Astrocyte (in vitro differentiated cells and primary cell): ENCODE results near the gene MT1X. TPM values are rescaled to one million over a fixed set of nuclear protein-coding genes. Genes with fewer than 3 reads are reported as not detected.
A peak's percentile ranks its signal among the peaks of the same experiment; 100 is the strongest.
"Not testable (repeated sequence)": the region's sequence is repeated elsewhere in the genome, so short reads cannot be mapped to it uniquely, and the experiment has no call there.

Source experiments
- DNase-seq: peaks from one replicate; pipeline ENCODE4 v3.0.0-alpha.2; 2010; ENCODE audit warnings: low read depth
- FAIRE-seq: peaks from 2 replicates; lab custom pipeline; 2011; peaks lifted over from hg19 to GRCh38; lab: Jason Lieb, UNC
- H2AFZ ChIP-seq: 2 replicates; pipeline ENCODE4 v1.6.0; 2012; ENCODE audit warnings: low read depth, low read length, inconsistent platforms
- H3K27ac ChIP-seq: 2 replicates; pipeline ENCODE4 v1.5.1; 2011; ENCODE audit warnings: low read depth, low read length, inconsistent platforms
- H3K27me3 ChIP-seq: 2 replicates; pipeline ENCODE4 v1.6.0; 2011; ENCODE audit warnings: low read length, inconsistent platforms; ENCODE audit not compliant: insufficient read depth
- H3K36me3 ChIP-seq: 2 replicates; pipeline ENCODE4 v1.5.1; 2011; ENCODE audit warnings: low read length, inconsistent platforms; ENCODE audit not compliant: insufficient read depth
- H3K4me1 ChIP-seq: 2 replicates; pipeline ENCODE4 v1.5.1; 2011; ENCODE audit warnings: low read length, inconsistent platforms; ENCODE audit not compliant: insufficient read depth
- H3K4me2 ChIP-seq: 2 replicates; pipeline ENCODE4 v1.6.0; 2012; ENCODE audit warnings: low read length, inconsistent platforms
- H3K4me3 ChIP-seq: 2 replicates; pipeline ENCODE4 v1.5.1; 2011; ENCODE audit warnings: low read depth, mild to moderate bottlenecking, low read length, inconsistent platforms; ENCODE audit not compliant: insufficient read depth
- H3K79me2 ChIP-seq: 2 replicates; pipeline ENCODE4 v1.6.0; 2012; ENCODE audit warnings: mild to moderate bottlenecking, low read length, inconsistent platforms; ENCODE audit not compliant: insufficient read depth
- H3K9ac ChIP-seq: 2 replicates; pipeline ENCODE4 v1.6.0; 2012; ENCODE audit warnings: mild to moderate bottlenecking, low read length, inconsistent platforms
- H3K9me3 ChIP-seq: 2 replicates; pipeline ENCODE4 v1.5.1; 2012; ENCODE audit warnings: low read depth, mild to moderate bottlenecking, low read length, inconsistent platforms; ENCODE audit not compliant: insufficient read depth
- H4K20me1 ChIP-seq: 2 replicates; pipeline ENCODE4 v1.6.0; 2012; ENCODE audit warnings: low read length, inconsistent platforms; ENCODE audit not compliant: insufficient read depth
- H3K27ac Mint-ChIP-seq: one replicate; pipeline ENCODE4 v1.8.0; 2021; ENCODE audit warnings: mild to moderate bottlenecking, mixed read lengths; ENCODE audit not compliant: unreplicated experiment
- H3K27me3 Mint-ChIP-seq: one replicate; pipeline ENCODE4 v1.8.0; 2021; ENCODE audit warnings: low read depth, mixed read lengths; ENCODE audit not compliant: unreplicated experiment
- H3K36me3 Mint-ChIP-seq: one replicate; pipeline ENCODE4 v1.8.0; 2021; ENCODE audit warnings: low read depth, mixed read lengths; ENCODE audit not compliant: unreplicated experiment
- H3K4me1 Mint-ChIP-seq: one replicate; pipeline ENCODE4 v1.8.0; 2021; ENCODE audit warnings: low read depth, mixed read lengths; ENCODE audit not compliant: unreplicated experiment
- H3K4me3 Mint-ChIP-seq: one replicate; pipeline ENCODE4 v1.8.0; 2021; ENCODE audit warnings: mild to moderate bottlenecking, moderate library complexity, mixed read lengths; ENCODE audit not compliant: unreplicated experiment
- H3K9me3 Mint-ChIP-seq: one replicate; pipeline ENCODE4 v1.8.0; 2021; ENCODE audit warnings: mild to moderate bottlenecking, mixed read lengths; ENCODE audit not compliant: unreplicated experiment
- CTCF ChIP-seq: IDR thresholded peaks from 2 replicates; pipeline ENCODE4 v1.5.1; 2011; ENCODE audit warnings: low read depth, mild to moderate bottlenecking, inconsistent platforms, low read length, moderate library complexity; ENCODE audit not compliant: insufficient read depth
- EZH2 ChIP-seq: IDR thresholded peaks from 2 replicates; pipeline ENCODE4 v1.6.1; 2012; ENCODE audit warnings: mild to moderate bottlenecking, low read length, inconsistent platforms; ENCODE audit not compliant: insufficient read depth
- total RNA-seq: library from RNA; stranded (reverse); gene quantifications from 2 replicates; pipeline ENCODE4 v1.2.1, GENCODE V29; 2021

MT1X gene
- total RNA-seq, 1 donor from 2014 or later: 7.0 TPM

DNA sequence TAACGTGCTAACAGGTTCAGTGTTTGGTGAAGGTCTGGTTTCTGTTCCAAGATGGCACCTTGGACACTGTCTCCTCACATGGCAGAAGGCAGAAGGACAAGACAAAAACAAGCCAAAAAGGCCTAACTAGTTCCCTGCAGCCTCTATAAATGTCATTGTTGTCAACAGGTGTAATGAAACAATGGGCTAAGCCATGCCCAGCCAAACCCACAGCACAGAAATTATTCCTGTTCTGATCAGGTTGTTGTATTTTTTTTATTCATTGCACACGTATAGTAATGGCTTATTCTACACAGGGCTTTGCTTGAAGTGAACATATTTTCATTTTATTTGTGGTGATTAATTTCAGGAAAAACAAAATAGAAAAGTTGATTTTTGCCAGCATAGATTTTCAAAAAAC lies 31.5 kb downstream of the MT1X start:
- TF ChIP-seq CTCF: no peak
- no peak for TF ChIP-seq EZH2
- no peaks in the 10 kb centered on the region for H3K36me3 Mint-ChIP-seq
- H3K4me1 Mint-ChIP-seq: no peaks in the 10 kb centered on the region

DNA sequence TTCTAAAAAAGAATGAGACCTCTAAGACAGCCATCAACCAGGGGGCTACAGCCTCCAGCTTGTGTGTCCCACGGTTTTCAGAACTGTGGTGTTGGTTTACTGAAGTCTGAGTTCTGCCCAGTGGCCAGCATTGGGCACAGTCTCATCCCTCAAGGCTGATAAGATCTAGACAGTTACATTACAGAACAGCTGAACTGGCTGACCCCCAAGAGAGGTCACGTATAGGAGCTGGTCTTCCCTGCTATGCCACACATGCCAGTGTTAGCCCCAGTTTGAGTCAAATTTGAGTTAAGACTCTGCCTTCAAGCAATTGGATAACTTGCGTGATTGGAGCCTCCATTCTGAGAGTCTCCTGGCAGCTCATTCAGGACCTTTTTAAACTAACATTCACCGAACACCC lies 32.9 kb downstream of the MT1X start:
- Histone ChIP-seq H3K27me3 (no peaks in the 10 kb centered on the region), H2AFZ (no peak overlapping the region), H3K27ac (no peak overlapping the region), H3K9ac (no peak overlapping the region), H3K4me1 (no peaks in the 10 kb centered on the region), H3K36me3 (no peaks in the 10 kb centered on the region), H3K79me2 (no peaks in the 10 kb centered on the region), H3K4me2 (no peak overlapping the region), H3K4me3 (no peak overlapping the region), H4K20me1 (no peaks in the 10 kb centered on the region), H3K9me3 (no peaks in the 10 kb centered on the region)
- FAIRE-seq: no peak
- H3K9me3 Mint-ChIP-seq: no peaks in the 10 kb centered on the region
- DNase-seq: no peak
- TF ChIP-seq EZH2 (no peak), CTCF (no peak)
- H3K27me3 Mint-ChIP-seq: peaks cover 15% of the 10 kb centered on the region
- H3K4me3 Mint-ChIP-seq: no peak overlapping the region
- H3K4me1 Mint-ChIP-seq: no peaks in the 10 kb centered on the region
- H3K27ac Mint-ChIP-seq: no peak overlapping the region
- no peaks in the 10 kb centered on the region for H3K36me3 Mint-ChIP-seq

More for the DNA sequence above, 31.5 kb downstream of the MT1X start:
- Mint-ChIP-seq H3K4me3 (no peak overlapping the region), H3K27me3 (peaks cover 27% of the 10 kb centered on the region), H3K9me3 (no peaks in the 10 kb centered on the region), H3K27ac (no peak overlapping the region)
- Histone ChIP-seq H3K36me3 (no peaks in the 10 kb centered on the region), H3K4me1 (no peaks in the 10 kb centered on the region), H2AFZ (no peak overlapping the region), H3K27ac (no peak overlapping the region), H3K9ac (no peak overlapping the region), H3K4me2 (no peak overlapping the region), H3K4me3 (no peak overlapping the region), H3K27me3 (no peaks in the 10 kb centered on the region), H3K79me2 (no peaks in the 10 kb centered on the region), H3K9me3 (no peaks in the 10 kb centered on the region), H4K20me1 (no peaks in the 10 kb centered on the region)
- no peak for DNase-seq
- FAIRE-seq: peak; percentile 29

GRCh38 chr16:56716761-56717160 lies 34.5 kb downstream of the MT1X start:
- Histone ChIP-seq H4K20me1 (no peaks in the 10 kb centered on the region), H3K4me3 (no peak overlapping the region), H3K4me2 (no peak overlapping the region), H3K27ac (no peak overlapping the region), H3K9me3 (no peaks in the 10 kb centered on the region), H3K9ac (no peak overlapping the region), H2AFZ (no peak overlapping the region), H3K79me2 (no peaks in the 10 kb centered on the region), H3K4me1 (no peaks in the 10 kb centered on the region), H3K36me3 (no peaks in the 10 kb centered on the region), H3K27me3 (no peaks in the 10 kb centered on the region)
- DNase-seq (no peak), FAIRE-seq (no peak)
- Mint-ChIP-seq H3K27me3 (peaks cover 13% of the 10 kb centered on the region), H3K27ac (no peak overlapping the region), H3K4me3 (no peak overlapping the region), H3K4me1 (no peaks in the 10 kb centered on the region), H3K9me3 (no peaks in the 10 kb centered on the region), H3K36me3 (no peaks in the 10 kb centered on the region)
- TF ChIP-seq EZH2: no peak
- TF ChIP-seq CTCF: no peak

- H2AFZ ChIP-seq, H3K4me1 Mint-ChIP-seq, H3K27ac Mint-ChIP-seq, H3K36me3 ChIP-seq, H3K9me3 ChIP-seq, H3K9ac ChIP-seq, DNase-seq, H3K79me2 ChIP-seq, H4K20me1 ChIP-seq, H3K27me3 ChIP-seq, H3K4me3 Mint-ChIP-seq, H3K36me3 Mint-ChIP-seq, H3K4me1 ChIP-seq, H3K4me3 ChIP-seq, H3K9me3 Mint-ChIP-seq, FAIRE-seq, H3K27ac ChIP-seq, H3K4me2 ChIP-seq: not testable (repeated sequence)
- H3K27me3 Mint-ChIP-seq: peaks cover 20% of the 10 kb centered on the region
Measured at GRCh38 chr16:56717532-56717931, 35.3 kb downstream of the MT1X start.
